Measurements from ENCODE around the gene CDK6. TPM values are rescaled to one million over a fixed set of nuclear protein-coding genes. Genes with fewer than 3 reads are reported as not detected.

CDK6 gene
- total and polyA plus RNA-seq, 8 donors: 2.6 to 86.3 (median 15.5) TPM

DNA sequence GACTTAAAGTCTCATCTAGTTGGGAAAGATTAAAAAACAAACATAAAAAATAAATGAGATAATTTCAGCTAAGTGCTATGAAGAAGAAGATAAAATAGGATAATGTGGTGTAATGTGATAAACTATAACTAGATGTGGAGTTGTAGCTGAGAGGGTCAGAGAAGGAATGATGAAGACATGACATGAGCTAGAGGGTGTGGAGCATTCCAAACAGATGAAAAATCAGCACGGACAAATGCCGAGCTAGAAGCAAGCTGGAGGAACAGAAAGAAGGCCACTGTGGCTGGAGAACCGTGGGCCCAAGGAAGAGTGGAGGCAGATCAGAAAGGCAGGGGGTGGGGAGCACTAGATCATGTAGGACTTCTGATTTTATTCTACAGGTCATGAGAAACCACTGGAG is 70.6 kb downstream of the CDK6 start:
- H3K36me3 ChIP-seq: no peaks in the 10 kb centered on the region
- peak overlapping the region in 3 of 5 donors; percentile 3 to 39 (median 35) for H3K27ac ChIP-seq
- no peaks in the 10 kb centered on the region for H3K27me3 ChIP-seq
- WGBS, 5 donors: 43 to 58% (median 57%) methylated on average over 3 of the region's 3 CpGs
- peaks cover 0 to 52% (median 27%) of the 10 kb centered on the region in 4 donors for H3K4me1 ChIP-seq
- H3K9me3 ChIP-seq: no peaks in the 10 kb centered on the region
- intact Hi-C loops (cut with DNase I; ENCODE audit: low total_unique reads): no loop called here
- TF ChIP-seq POLR2A (IDR thresholded peaks at IDR 0.05) (no peak), EP300 (IDR thresholded peaks at IDR 0.05) (no peak), POLR2AphosphoS5 (IDR thresholded peaks at IDR 0.05) (no peak)
- TF ChIP-seq, protein P1, sequence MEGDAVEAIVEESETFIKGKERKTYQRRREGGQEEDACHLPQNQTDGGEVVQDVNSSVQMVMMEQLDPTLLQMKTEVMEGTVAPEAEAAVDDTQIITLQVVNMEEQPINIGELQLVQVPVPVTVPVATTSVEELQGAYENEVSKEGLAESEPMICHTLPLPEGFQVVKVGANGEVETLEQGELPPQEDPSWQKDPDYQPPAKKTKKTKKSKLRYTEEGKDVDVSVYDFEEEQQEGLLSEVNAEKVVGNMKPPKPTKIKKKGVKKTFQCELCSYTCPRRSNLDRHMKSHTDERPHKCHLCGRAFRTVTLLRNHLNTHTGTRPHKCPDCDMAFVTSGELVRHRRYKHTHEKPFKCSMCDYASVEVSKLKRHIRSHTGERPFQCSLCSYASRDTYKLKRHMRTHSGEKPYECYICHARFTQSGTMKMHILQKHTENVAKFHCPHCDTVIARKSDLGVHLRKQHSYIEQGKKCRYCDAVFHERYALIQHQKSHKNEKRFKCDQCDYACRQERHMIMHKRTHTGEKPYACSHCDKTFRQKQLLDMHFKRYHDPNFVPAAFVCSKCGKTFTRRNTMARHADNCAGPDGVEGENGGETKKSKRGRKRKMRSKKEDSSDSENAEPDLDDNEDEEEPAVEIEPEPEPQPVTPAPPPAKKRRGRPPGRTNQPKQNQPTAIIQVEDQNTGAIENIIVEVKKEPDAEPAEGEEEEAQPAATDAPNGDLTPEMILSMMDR (IDR thresholded peaks at IDR 0.05): no peak
- no peak overlapping the region for H3K4me3 ChIP-seq
- no peak for DNase-seq

DNA sequence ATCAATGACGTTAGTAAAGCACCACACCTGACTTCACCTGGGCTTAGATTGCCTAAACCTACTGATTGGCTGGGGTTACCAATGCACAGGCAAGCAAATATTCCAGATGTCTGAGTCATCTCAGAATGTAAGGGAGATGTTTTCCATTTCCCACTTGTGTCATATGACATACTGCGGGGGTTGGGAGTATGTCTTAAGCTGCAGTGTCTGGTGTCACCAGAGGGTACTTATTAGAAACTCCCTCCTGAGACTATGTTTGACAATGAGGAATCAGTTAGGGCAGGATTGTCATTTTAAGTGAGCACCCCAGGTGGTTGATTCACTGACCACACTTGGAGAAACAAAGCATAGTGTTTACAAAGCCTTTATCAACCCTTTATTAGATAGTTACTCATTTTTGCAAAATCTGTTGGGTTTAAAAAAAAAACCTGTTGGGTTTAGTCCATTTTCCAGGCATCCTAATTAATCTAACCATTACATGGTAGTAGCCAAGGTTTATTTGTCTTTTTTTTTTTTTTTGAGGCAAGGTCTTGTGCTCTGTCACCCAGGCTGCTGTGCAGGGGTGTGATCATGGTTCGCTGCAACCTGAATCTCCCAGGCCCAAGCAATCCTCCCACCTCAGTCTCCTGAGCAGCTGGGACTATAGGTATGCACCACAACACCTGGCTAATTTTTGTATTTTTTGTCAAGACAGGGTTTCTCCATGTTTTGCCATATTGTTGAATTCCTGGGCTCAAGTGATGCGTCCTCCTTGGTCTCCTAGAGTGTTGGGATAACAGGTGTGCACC is 72.5 kb downstream of the CDK6 start:
- no peaks in the 10 kb centered on the region for H3K27me3 ChIP-seq
- intact Hi-C loops (cut with DNase I; ENCODE audit: low total_unique reads): no loop called here
- no peak overlapping the region for H3K27ac ChIP-seq
- peak in 1 of 2 donors; percentile 58 for DNase-seq
- H3K4me1 ChIP-seq: peaks cover 0 to 58% (median 25%) of the 10 kb centered on the region in 4 donors
- TF ChIP-seq POLR2A (IDR thresholded peaks at IDR 0.05) (no peak), POLR2AphosphoS5 (IDR thresholded peaks at IDR 0.05) (peak in 1 of 3 donors; percentile 35), EP300 (IDR thresholded peaks at IDR 0.05) (no peak)
- TF ChIP-seq, protein P1 (IDR thresholded peaks at IDR 0.05): peak in 1 of 7 experiments; percentile 4
- no peaks in the 10 kb centered on the region for H3K36me3 ChIP-seq
- WGBS, 5 donors: 78 to 82% (median 82%) methylated on average over 4 of the region's 4 CpGs
- no peaks in the 10 kb centered on the region for H3K9me3 ChIP-seq
- no peak overlapping the region for H3K4me3 ChIP-seq

DNA sequence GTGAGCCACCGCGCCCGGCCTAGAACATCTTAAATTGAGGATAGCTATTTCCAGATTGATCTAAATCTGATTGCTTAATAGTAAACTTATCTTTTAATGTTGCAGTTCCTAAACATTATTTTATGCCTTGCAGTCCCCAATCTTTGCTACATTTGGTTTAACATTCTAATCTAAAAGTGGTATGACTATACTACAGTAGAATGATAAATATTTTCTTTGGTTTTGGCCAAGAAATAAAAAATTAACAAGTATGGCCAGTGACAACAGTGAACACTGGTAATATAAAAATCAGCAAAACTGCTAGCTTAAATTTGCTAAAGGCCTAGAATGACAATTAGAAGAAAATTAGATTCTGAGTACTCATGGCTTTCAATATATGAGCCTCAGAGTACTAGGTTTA is 73.5 kb downstream of the CDK6 start:
- Histone ChIP-seq H3K4me1 (peaks cover 0 to 55% (median 20%) of the 10 kb centered on the region in 4 donors), H3K27me3 (no peaks in the 10 kb centered on the region), H3K27ac (no peak overlapping the region), H3K36me3 (no peaks in the 10 kb centered on the region), H3K4me3 (no peak overlapping the region), H3K9me3 (no peaks in the 10 kb centered on the region)
- no peak for DNase-seq
- WGBS, 5 donors: 93 to 100% (median 98%) methylated on average over 3 of the region's 3 CpGs
- intact Hi-C loops (cut with DNase I; ENCODE audit: low total_unique reads): no loop called here
- TF ChIP-seq POLR2AphosphoS5 (IDR thresholded peaks at IDR 0.05) (no peak), EP300 (IDR thresholded peaks at IDR 0.05) (no peak), POLR2A (IDR thresholded peaks at IDR 0.05) (no peak)
- TF ChIP-seq, protein P1 (IDR thresholded peaks at IDR 0.05): no peak

DNA sequence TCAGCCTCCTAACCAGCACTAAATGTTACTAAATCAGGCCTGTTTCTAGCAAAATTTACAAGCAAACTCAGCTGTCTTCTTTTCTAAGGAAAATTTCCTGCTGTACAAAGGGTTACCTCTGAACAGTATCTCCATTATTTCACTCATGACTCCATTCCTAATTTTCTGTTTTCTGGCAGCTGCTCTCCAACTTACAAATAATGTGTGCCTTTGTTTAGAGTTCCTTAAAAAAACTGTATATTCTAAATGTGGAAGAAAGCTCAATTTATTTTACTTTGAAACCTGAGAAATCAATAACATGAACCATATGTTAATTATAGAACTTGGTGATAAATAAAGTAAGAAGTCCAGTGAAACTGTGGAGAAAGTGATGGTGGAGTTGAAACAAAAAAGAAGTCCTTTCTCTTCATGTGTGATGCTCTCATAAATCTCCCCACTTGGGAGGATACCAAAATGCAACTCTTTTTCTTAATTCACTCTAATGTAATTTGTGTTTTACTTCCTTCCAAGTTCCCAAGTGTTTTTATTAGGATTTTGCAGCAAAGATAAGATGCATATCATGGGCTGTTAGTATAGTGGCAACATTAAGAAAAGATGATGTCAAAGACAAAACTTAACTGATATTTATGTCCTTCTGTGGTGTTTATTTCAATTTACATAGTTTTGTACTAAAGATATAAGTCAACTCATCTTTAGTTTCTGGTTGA is 74.8 kb downstream of the CDK6 start:
- H3K4me1 ChIP-seq: peaks cover 0 to 42% (median 11%) of the 10 kb centered on the region in 4 donors
- H3K27me3 ChIP-seq: no peaks in the 10 kb centered on the region
- DNase-seq: peak in 1 of 2 donors; percentile 21
- H3K4me3 ChIP-seq: no peak overlapping the region
- no peaks in the 10 kb centered on the region for H3K36me3 ChIP-seq
- H3K27ac ChIP-seq: no peak overlapping the region
- TF ChIP-seq POLR2A (IDR thresholded peaks at IDR 0.05): no peak
- TF ChIP-seq, protein P1 (IDR thresholded peaks at IDR 0.05): no peak
- TF ChIP-seq POLR2AphosphoS5 (IDR thresholded peaks at IDR 0.05): no peak
- no peak for TF ChIP-seq EP300 (IDR thresholded peaks at IDR 0.05)
- intact Hi-C loops (cut with DNase I; ENCODE audit: low total_unique reads): no loop called here
- H3K9me3 ChIP-seq: no peaks in the 10 kb centered on the region

Data from stomach (tissue), 9 donors.